Adrenal gland (tissue), 9 donors: ENCODE data around the gene LOC128125822.

Experiments
- DNase-seq, 7 donors: peaks; one replicate each; pipeline ENCODE4 v3.0.0-alpha.2; 2019 to 2020
- H3K27ac ChIP-seq, 5 donors: fragments of 200-600 bp; sonication (generic) in 4 of 5; 1 replicate in 3 of 5; 2 replicates in 2 of 5; pipeline versions ENCODE4 v1.5.1 to v1.8.0; 2016 to 2020; ENCODE audit warnings: mild to moderate bottlenecking in 1 of 5
- H3K27me3 ChIP-seq: fragments of 200-600 bp; 2 replicates; pipeline ENCODE4 v1.8.0; 2021
- H3K36me3 ChIP-seq, 2 donors: fragments of 200-600 bp; replicated peaks in 1 of 2; 1 replicate in 1 of 2; 2 replicates in 1 of 2; pipeline versions ENCODE4 v1.5.1 to v1.8.0; 2018 to 2022
- H3K4me1 ChIP-seq, 2 donors: fragments of 200-600 bp; replicated peaks in 1 of 2; 1 replicate in 1 of 2; 2 replicates in 1 of 2; pipeline versions ENCODE4 v1.5.1 to v1.8.0; 2018 to 2021
- H3K4me3 ChIP-seq, 4 donors: fragments of 200-600 bp; sonication (generic) in 3 of 4; one replicate each; pipeline ENCODE4 v1.5.1; 2016 to 2018
- H3K9me3 ChIP-seq, 3 donors: fragments of 200-600 bp; sonication (generic) in 1 of 3; replicated peaks in 1 of 3; 1 replicate in 2 of 3; 2 replicates in 1 of 3; pipeline versions ENCODE4 v1.5.1 to v1.8.0; 2016 to 2021
- POLR2A ChIP-seq, 2 donors: fragments of 450-650 bp; IDR thresholded peaks; one replicate each; pipeline ENCODE4 v1.6.1; 2017; ENCODE audit warnings: antibody characterized with exemption in 2 of 2, mild to moderate bottlenecking in 2 of 2, moderate library complexity in 1 of 2
- WGBS, 4 donors: extraction: QIAGEN DNeasy Blood & Tissue Kit in 2 of 4; methylation state at CpG; one replicate each; pipeline versions ENCODE4 v1.1.5 to v1.1.7; 2013 to 2017; 5-methylcytosine and 5-hydroxymethylcytosine counted together
- intact Hi-C, 2 donors: fragments of 100-400 bp; cut with DNase I; formaldehyde crosslinking; loops; one replicate each; pipeline versions ENCODE4 v1.14.1 to v1.15.0; 2022 to 2023
- TF ChIP-seq, protein P1 (sequence below), 6 experiments: fragments of 450-650 bp in 4 of 6; fragments of 200-600 bp in 2 of 6; sonication (generic) in 1 of 6; IDR thresholded peaks; 1 replicate in 5 of 6; 2 replicates in 1 of 6; pipeline versions ENCODE4 v1.5.1 to v1.8.0; 2016 to 2021; ENCODE audit warnings: antibody characterized with exemption in 6 of 6, mild to moderate bottlenecking in 2 of 6, moderate library complexity in 1 of 6
- donor health status: healthy with polysubstance abuse.
- donor health status: Bipolar disorder and iron deficiency.
- donor health status: DM: yes; HTN: yes; CAD: no.
- donor health status: DM: no; HTN: no; CAD: no.
- donor health status: DM: no; HTN: no; CAD: no.

The LOC128125822 gene

DNA sequence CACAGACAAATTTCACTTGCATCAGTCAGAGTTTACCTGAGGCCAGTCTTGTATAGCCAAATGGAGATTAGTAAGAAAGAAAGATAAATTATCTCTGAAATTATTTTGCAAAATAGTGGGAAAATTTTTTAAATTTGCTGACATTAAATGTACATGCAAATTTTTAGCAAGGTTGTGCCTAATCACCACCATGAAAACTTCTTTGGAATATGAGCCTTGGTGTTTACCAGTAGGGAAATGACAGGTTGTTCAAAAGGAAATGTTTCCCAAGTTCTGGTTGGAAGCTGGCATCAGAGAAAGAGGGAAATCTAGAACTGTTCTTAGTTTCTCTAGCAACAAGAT lies 34.4 kb upstream of the LOC128125822 start:
- Histone ChIP-seq H3K4me1 (no peaks in the 10 kb centered on the region), H3K36me3 (no peaks in the 10 kb centered on the region), H3K4me3 (no peak overlapping the region), H3K9me3 (no peaks in the 10 kb centered on the region), H3K27me3 (no peaks in the 10 kb centered on the region), H3K27ac (no peak overlapping the region)
- DNase-seq, result no peak
- TF ChIP-seq, protein P1, sequence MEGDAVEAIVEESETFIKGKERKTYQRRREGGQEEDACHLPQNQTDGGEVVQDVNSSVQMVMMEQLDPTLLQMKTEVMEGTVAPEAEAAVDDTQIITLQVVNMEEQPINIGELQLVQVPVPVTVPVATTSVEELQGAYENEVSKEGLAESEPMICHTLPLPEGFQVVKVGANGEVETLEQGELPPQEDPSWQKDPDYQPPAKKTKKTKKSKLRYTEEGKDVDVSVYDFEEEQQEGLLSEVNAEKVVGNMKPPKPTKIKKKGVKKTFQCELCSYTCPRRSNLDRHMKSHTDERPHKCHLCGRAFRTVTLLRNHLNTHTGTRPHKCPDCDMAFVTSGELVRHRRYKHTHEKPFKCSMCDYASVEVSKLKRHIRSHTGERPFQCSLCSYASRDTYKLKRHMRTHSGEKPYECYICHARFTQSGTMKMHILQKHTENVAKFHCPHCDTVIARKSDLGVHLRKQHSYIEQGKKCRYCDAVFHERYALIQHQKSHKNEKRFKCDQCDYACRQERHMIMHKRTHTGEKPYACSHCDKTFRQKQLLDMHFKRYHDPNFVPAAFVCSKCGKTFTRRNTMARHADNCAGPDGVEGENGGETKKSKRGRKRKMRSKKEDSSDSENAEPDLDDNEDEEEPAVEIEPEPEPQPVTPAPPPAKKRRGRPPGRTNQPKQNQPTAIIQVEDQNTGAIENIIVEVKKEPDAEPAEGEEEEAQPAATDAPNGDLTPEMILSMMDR (IDR thresholded peaks at IDR 0.05), result no peak
- no peak for TF ChIP-seq POLR2A (IDR thresholded peaks at IDR 0.05)
- intact Hi-C loops, result no loop called here

DNA sequence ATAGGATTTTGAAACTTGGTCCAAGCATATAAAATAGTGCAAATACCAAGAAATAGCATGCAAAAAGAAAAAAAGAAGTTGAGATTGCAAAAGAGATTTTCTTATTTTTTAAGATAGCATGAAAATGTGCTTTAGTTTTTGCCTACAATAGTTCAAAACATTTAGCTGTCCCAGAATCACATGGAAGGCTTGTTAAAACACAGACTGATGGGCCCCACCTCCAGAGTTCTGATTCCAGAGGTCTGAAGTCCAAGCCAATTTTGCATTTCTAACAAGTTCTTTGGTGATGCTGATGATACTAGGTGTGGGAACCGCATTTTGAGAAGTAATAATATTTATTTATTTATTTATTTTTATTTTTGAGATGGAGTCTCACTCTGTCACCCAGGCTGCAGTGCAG lies 33.7 kb upstream of the LOC128125822 start:
- Histone ChIP-seq H3K27ac (no peak overlapping the region), H3K36me3 (no peaks in the 10 kb centered on the region), H3K4me3 (no peak overlapping the region), H3K4me1 (no peaks in the 10 kb centered on the region), H3K9me3 (no peaks in the 10 kb centered on the region), H3K27me3 (no peaks in the 10 kb centered on the region)
- 86 to 100% (median 94%) methylated on average over 1 of the region's 1 CpG for WGBS, 4 donors
- intact Hi-C loops, result no loop called here
- DNase-seq, result no peak
- TF ChIP-seq, protein P1 (IDR thresholded peaks at IDR 0.05), result no peak
- no peak for TF ChIP-seq POLR2A (IDR thresholded peaks at IDR 0.05)

DNA sequence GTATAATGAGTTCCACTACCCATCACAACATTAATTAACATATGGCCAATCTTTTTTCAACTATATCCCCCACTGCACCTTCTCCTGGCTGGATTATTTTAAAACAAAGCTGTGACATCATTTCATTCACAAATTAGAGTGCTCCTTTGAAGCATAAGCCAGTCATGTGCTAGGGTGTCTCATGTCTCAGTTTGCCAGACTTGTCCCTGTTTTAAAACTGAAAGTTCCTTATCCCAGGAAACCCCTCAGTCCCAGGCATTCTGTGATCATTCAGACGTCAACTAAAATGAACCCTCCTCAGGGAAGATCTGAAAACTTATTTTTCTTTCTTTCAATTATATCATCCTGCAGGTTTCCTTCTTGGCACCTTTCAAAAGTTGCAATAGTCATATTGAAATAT lies 29.3 kb upstream of the LOC128125822 start:
- no peaks in the 10 kb centered on the region for H3K36me3 ChIP-seq
- DNase-seq, result no peak
- H3K27ac ChIP-seq, result no peak overlapping the region
- H3K4me1 ChIP-seq, result no peaks in the 10 kb centered on the region
- H3K27me3 ChIP-seq, result no peaks in the 10 kb centered on the region
- 79 to 88% (median 83%) methylated on average over 1 of the region's 1 CpG for WGBS, 4 donors
- no peaks in the 10 kb centered on the region for H3K9me3 ChIP-seq
- H3K4me3 ChIP-seq, result no peak overlapping the region
- TF ChIP-seq, protein P1 (IDR thresholded peaks at IDR 0.05), result no peak
- TF ChIP-seq POLR2A (IDR thresholded peaks at IDR 0.05), result no peak
- intact Hi-C loops, result no loop called here

DNA sequence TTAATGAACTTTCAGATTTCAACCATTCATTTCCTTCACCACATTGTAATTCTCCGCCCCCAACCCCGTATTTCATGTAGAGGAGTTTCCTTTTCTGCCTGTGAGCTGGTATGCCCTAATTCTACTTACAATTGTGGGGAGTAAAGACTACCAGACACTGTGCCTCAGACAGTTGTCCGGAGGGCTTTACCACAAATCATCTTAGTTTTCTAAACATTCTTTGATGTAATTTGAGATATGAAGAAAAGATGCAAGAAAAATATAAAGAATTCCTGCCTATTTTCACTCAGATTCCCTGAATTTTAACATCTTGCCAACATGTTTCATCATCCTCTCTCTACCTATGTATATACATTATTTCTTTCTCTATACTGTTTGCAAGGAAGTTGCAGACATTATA lies 28.3 kb upstream of the LOC128125822 start:
- no peak for DNase-seq
- H3K9me3 ChIP-seq, result no peaks in the 10 kb centered on the region
- H3K36me3 ChIP-seq, result no peaks in the 10 kb centered on the region
- H3K27ac ChIP-seq, result no peak overlapping the region
- TF ChIP-seq, protein P1 (IDR thresholded peaks at IDR 0.05), result no peak
- TF ChIP-seq POLR2A (IDR thresholded peaks at IDR 0.05), result no peak
- 36 to 62% (median 54%) methylated on average over 3 of the region's 3 CpGs for WGBS, 4 donors
- H3K4me3 ChIP-seq, result no peak overlapping the region
- no peaks in the 10 kb centered on the region for H3K4me1 ChIP-seq
- intact Hi-C loops, result no loop called here
- H3K27me3 ChIP-seq, result no peaks in the 10 kb centered on the region
